C4-2B (cell line): ENCODE measurements around the gene ZNRF4.

Experiments used
- CTCF ChIP-seq: fragments of 450-650 bp; conservative IDR thresholded peaks from 2 replicates; pipeline ENCODE4 v1.5.1; 2017; ENCODE audit warnings: mild to moderate bottlenecking
- ZFX ChIP-seq: fragments of 450-650 bp; IDR thresholded peaks from 2 replicates; pipeline ENCODE4 v1.6.1; 2017

- TF ChIP-seq CTCF (no peak), ZFX (no peak)
These were observed 10.1 kb upstream of the ZNRF4 start for GRCh38 chr19:5445071-5445470.
